H1 (cell line): ENCODE data around the gene ARID5B. TPM values are rescaled to one million over a fixed set of nuclear protein-coding genes. Genes with fewer than 3 reads are reported as not detected.

Source experiments
- CTCF ChIA-PET: fragments of 300-600 bp; sonication (Branson Sonifier 250); formaldehyde crosslinking; loops from one replicate; lab custom pipeline; 2021; ENCODE audit not compliant: partially characterized antibody; lab: Charles Lee
- POLR2A ChIA-PET: fragments of 300-600 bp; sonication (Branson Sonifier 250); formaldehyde crosslinking; loops from one replicate; lab custom pipeline; 2021; ENCODE audit warnings: inconsistent platforms; ENCODE audit not compliant: partially characterized antibody; lab: Charles Lee
- DNase-seq, 2 experiments: peaks; one replicate each; pipeline versions ENCODE4 v3.0.0 to v3.0.0-alpha.2; 2010 to 2022; ENCODE audit warnings: low spot score in 2 of 2, low read depth in 1 of 2, mixed read lengths in 1 of 2
- FAIRE-seq: peaks from 2 replicates; lab custom pipeline; 2011; peaks lifted over from hg19 to GRCh38; lab: Jason Lieb, UNC
- H2AFZ ChIP-seq: 2 replicates; pipeline ENCODE4 v1.8.1; 2012; ENCODE audit warnings: low read length, inconsistent platforms
- H2AK5ac ChIP-seq: 2 replicates; pipeline ENCODE4 v1.6.1; 2013; ENCODE audit warnings: low read depth, low read length
- H2BK120ac ChIP-seq: replicated peaks from 2 replicates; pipeline ENCODE3; 2013; ENCODE audit warnings: low read depth, low read length, inconsistent platforms
- H2BK12ac ChIP-seq: 2 replicates; pipeline ENCODE4 v1.6.1; 2013; ENCODE audit warnings: low read depth, low read length
- H2BK15ac ChIP-seq: 2 replicates; pipeline ENCODE4 v1.6.1; 2013; ENCODE audit warnings: low read length
- H2BK20ac ChIP-seq: 2 replicates; pipeline ENCODE4 v1.6.1; 2013; ENCODE audit warnings: low read length
- H2BK5ac ChIP-seq: 2 replicates; pipeline ENCODE4 v1.6.1; 2013; ENCODE audit warnings: low read depth, low read length
- H3K14ac ChIP-seq: 2 replicates; pipeline ENCODE4 v1.6.1; 2013; ENCODE audit warnings: inconsistent platforms; ENCODE audit not compliant: insufficient read length
- H3K18ac ChIP-seq: 2 replicates; pipeline ENCODE4 v1.6.1; 2013; ENCODE audit warnings: low read length; ENCODE audit errors: extremely low read depth
- H3K23ac ChIP-seq: 2 replicates; pipeline ENCODE4 v1.6.1; 2013; ENCODE audit warnings: inconsistent platforms; ENCODE audit not compliant: insufficient read length
- H3K23me2 ChIP-seq: 2 replicates; pipeline ENCODE4 v1.6.1; 2013; ENCODE audit warnings: low read depth, low read length
- H3K27ac ChIP-seq: 2 replicates; pipeline ENCODE4 v1.6.1; 2011; ENCODE audit warnings: low read depth, low read length, inconsistent platforms
- H3K27me3 ChIP-seq, 4 experiments: replicated peaks in 1 of 4; 1 replicate in 1 of 4; 2 replicates in 3 of 4; pipeline versions ENCODE4 v1.6.1 to v1.8.1; 2011 to 2013; ENCODE audit warnings: low read length in 3 of 4, mild to moderate bottlenecking in 3 of 4, inconsistent platforms in 2 of 4, mixed read lengths in 2 of 4, moderate library complexity in 1 of 4; ENCODE audit not compliant: control insufficient read depth in 3 of 4, insufficient read depth in 3 of 4; ENCODE audit errors: extremely low read depth in 1 of 4
- H3K36me3 ChIP-seq, 4 experiments: 2 replicates each; pipeline versions ENCODE4 v1.6.1 to v1.8.1; 2011 to 2013; ENCODE audit warnings: mild to moderate bottlenecking in 4 of 4, low read length in 3 of 4, moderate library complexity in 2 of 4, control low read depth in 1 of 4, inconsistent platforms in 1 of 4; ENCODE audit not compliant: insufficient read depth in 4 of 4, control insufficient read depth in 2 of 4
- H3K4ac ChIP-seq: replicated peaks from 2 replicates; pipeline ENCODE3; 2013; ENCODE audit warnings: low read length, low read depth, mixed read lengths, inconsistent platforms; ENCODE audit not compliant: insufficient read length
- H3K4me1 ChIP-seq, 4 experiments: replicated peaks in 1 of 4; 1 replicate in 1 of 4; 2 replicates in 3 of 4; pipeline versions ENCODE4 v1.6.1 to v1.8.1; 2011 to 2013; ENCODE audit warnings: low read length in 3 of 4, inconsistent platforms in 2 of 4, mixed read lengths in 1 of 4; ENCODE audit not compliant: insufficient read depth in 4 of 4, control insufficient read depth in 3 of 4
- H3K4me2 ChIP-seq, 2 experiments: 2 replicates each; pipeline versions ENCODE4 v1.6.1 to v1.8.1; 2011 to 2013; ENCODE audit warnings: low read depth in 2 of 2, low read length in 2 of 2, control low read depth in 1 of 2, inconsistent platforms in 1 of 2, mild to moderate bottlenecking in 1 of 2; ENCODE audit not compliant: insufficient read depth in 1 of 2
- H3K4me3 ChIP-seq, 4 experiments: fragments of 200-600, 300-600 bp in 1 of 4; sonication (generic), shearing (Covaris generic), sonication (Bioruptor Twin) in 1 of 4; 2 replicates each; pipeline versions ENCODE4 v1.5.1 to v1.8.1; 2011 to 2016; ENCODE audit warnings: low read length in 4 of 4, low read depth in 3 of 4, control low read depth in 2 of 4, inconsistent platforms in 2 of 4, mild to moderate bottlenecking in 2 of 4, mixed read lengths in 1 of 4, moderate library complexity in 1 of 4; ENCODE audit not compliant: insufficient read depth in 2 of 4; ENCODE audit errors: extremely low read depth in 1 of 4
- H3K56ac ChIP-seq: replicated peaks from 2 replicates; pipeline ENCODE3; 2013; ENCODE audit warnings: low read depth, mild to moderate bottlenecking, mixed read lengths, low read length, inconsistent platforms; ENCODE audit not compliant: insufficient read length
- H3K79me1 ChIP-seq: 2 replicates; pipeline ENCODE4 v1.6.1; 2013; ENCODE audit warnings: low read depth, low read length, control low read depth
- H3K79me2 ChIP-seq, 2 experiments: 2 replicates each; pipeline versions ENCODE4 v1.6.1 to v1.8.1; 2012 to 2013; ENCODE audit warnings: low read length in 2 of 2, mild to moderate bottlenecking in 2 of 2, inconsistent platforms in 1 of 2; ENCODE audit not compliant: insufficient read depth in 2 of 2, control insufficient read depth in 1 of 2
- H3K9ac ChIP-seq, 4 experiments: replicated peaks in 1 of 4; 1 replicate in 1 of 4; 2 replicates in 3 of 4; pipeline versions ENCODE4 v1.6.1 to v1.8.1; 2011 to 2013; ENCODE audit warnings: low read depth in 3 of 4, low read length in 3 of 4, control low read depth in 2 of 4, mild to moderate bottlenecking in 2 of 4, moderate library complexity in 2 of 4, inconsistent platforms in 1 of 4; ENCODE audit errors: extremely low read depth in 1 of 4
- H3K9me3 ChIP-seq, 2 experiments: 2 replicates each; pipeline versions ENCODE4 v1.6.1 to v1.8.1; 2012 to 2013; ENCODE audit warnings: mild to moderate bottlenecking in 2 of 2, moderate library complexity in 2 of 2, control low read depth in 1 of 2, inconsistent platforms in 1 of 2, low read depth in 1 of 2, low read length in 1 of 2, mixed read lengths in 1 of 2; ENCODE audit not compliant: insufficient read depth in 2 of 2
- H4K20me1 ChIP-seq, 2 experiments: replicated peaks in 1 of 2; 2 replicates each; pipeline versions ENCODE3 to v1.8.1; 2011 to 2013; ENCODE audit warnings: inconsistent platforms in 2 of 2, low read length in 2 of 2, mild to moderate bottlenecking in 1 of 2; ENCODE audit not compliant: insufficient read depth in 2 of 2, control insufficient read depth in 1 of 2
- H4K5ac ChIP-seq: 2 replicates; pipeline ENCODE4 v1.6.1; 2013; ENCODE audit warnings: low read length, low read depth, mixed read lengths, inconsistent platforms; ENCODE audit not compliant: insufficient read length
- H4K8ac ChIP-seq: 2 replicates; pipeline ENCODE4 v1.8.0; 2013; ENCODE audit warnings: mild to moderate bottlenecking, moderate library complexity, low read length, inconsistent platforms; ENCODE audit not compliant: insufficient read depth; ENCODE audit errors: extremely low read depth
- H4K91ac ChIP-seq: replicated peaks from 2 replicates; pipeline ENCODE3; 2013; ENCODE audit warnings: low read length, mixed read lengths, inconsistent platforms; ENCODE audit not compliant: insufficient read length
- BACH1 ChIP-seq: IDR thresholded peaks from 2 replicates; pipeline ENCODE4 v1.6.1; 2012; ENCODE audit warnings: low read length, improper control_type of control experiment
- CBX5 ChIP-seq: fragments of 300-800, 300-1000 bp; sonication (generic); IDR thresholded peaks from 2 replicates; pipeline ENCODE4 v1.7.1; 2016; ENCODE audit warnings: antibody characterized with exemption, low read length, low read depth
- E2F6 ChIP-seq: IDR thresholded peaks from 2 replicates; pipeline ENCODE4 v1.6.1; 2012; ENCODE audit warnings: inconsistent platforms
- EZH2 ChIP-seq: fragments of 200-600 bp; sonication (generic); IDR thresholded peaks from 2 replicates; pipeline ENCODE4 v1.7.1; 2012; ENCODE audit warnings: low read depth, mild to moderate bottlenecking, moderate library complexity, low read length, inconsistent platforms; ENCODE audit not compliant: severe bottlenecking
- MAFK ChIP-seq: IDR thresholded peaks from 2 replicates; pipeline ENCODE4 v1.6.1; 2012; ENCODE audit warnings: low read depth, mild to moderate bottlenecking, improper control_type of control experiment, low read length
- RAD21 ChIP-seq, 2 experiments: IDR thresholded peaks in 1 of 2; conservative IDR thresholded peaks in 1 of 2; 2 replicates each; pipeline ENCODE4 v1.6.1; 2011; ENCODE audit warnings: low read depth in 2 of 2, low read length in 2 of 2, improper control_type of control experiment in 1 of 2, inconsistent platforms in 1 of 2, mild to moderate bottlenecking in 1 of 2, moderate library complexity in 1 of 2
- SIRT6 ChIP-seq: IDR thresholded peaks from one replicate; pipeline ENCODE4 v1.7.1; 2012; ENCODE audit warnings: low read length, inconsistent platforms
- SP4 ChIP-seq: IDR thresholded peaks from 2 replicates; pipeline ENCODE4 v1.6.1; 2012; ENCODE audit warnings: low read length, inconsistent platforms
- WGBS, 2 experiments: shearing (Covaris generic) in 1 of 2; methylation state at CpG; one replicate each; pipeline versions ENCODE4 v1.1.6 to v1.1.7; 2013 to 2015; ENCODE audit warnings: low lambda C conversion rate in 2 of 2, mixed read lengths in 2 of 2, inconsistent platforms in 1 of 2, low coverage in 1 of 2, missing lambda C conversion rate in 1 of 2; ENCODE audit not compliant: insufficient replicate concordance in 2 of 2, insufficient coverage in 1 of 2, insufficient read length in 1 of 2; ENCODE audit errors: extremely low coverage in 1 of 2, missing lambda C conversion rate in 1 of 2; 5-methylcytosine and 5-hydroxymethylcytosine counted together
- polyA plus RNA-seq, 7 experiments: library from polyadenylated mRNA; depleted of rRNA in 3 of 7; stranded (reverse) in 5 of 7; unstranded in 2 of 7; fragments of >200 nt in 5 of 7; fragments of 200-250 nt in 2 of 7; gene quantifications; 1 replicate in 5 of 7; 2 replicates in 1 of 7; 4 replicates in 1 of 7; pipeline versions ENCODE4 v1.2.1 to v1.2.3, GENCODE V29; 2011 to 2013; ENCODE audit warnings: missing spikeins in 2 of 7, mixed read lengths in 2 of 7
- total RNA-seq: library from RNA; stranded (reverse); fragmentation: NEBNext Ultra II Directional; extraction: Animal tissue kit (Norgen Biotek cat#: 25700); gene quantifications from 2 replicates; pipeline ENCODE4 v1.2.1, GENCODE V29; 2021

Gene ARID5B
- total and polyA plus RNA-seq, 2 of the 8 experiments (the other 6 are each of a cell fraction or from before 2014, with no cell fraction given), result 0.21 to 1.1 TPM

- Histone ChIP-seq H3K9me3 (no peaks in the 10 kb centered on the region), H3K79me1 (no peaks in the 10 kb centered on the region), H2BK12ac (no peak overlapping the region), H3K27ac (no peak overlapping the region), H3K79me2 (no peaks in the 10 kb centered on the region), H3K27me3 (no peaks in the 10 kb centered on the region), H3K9ac (no peak overlapping the region), H3K23ac (no peak overlapping the region), H3K4me3 (no peak overlapping the region), H3K56ac (no peak overlapping the region), H3K4me2 (no peak overlapping the region), H2AFZ (no peak overlapping the region), H3K36me3 (no peaks in the 10 kb centered on the region), H3K14ac (no peak overlapping the region), H4K5ac (no peak overlapping the region), H2BK120ac (no peak overlapping the region), H4K8ac (no peak overlapping the region), H4K20me1 (no peaks in the 10 kb centered on the region), H4K91ac (no peak overlapping the region), H3K23me2 (no peaks in the 10 kb centered on the region), H3K4ac (no peak overlapping the region), H3K18ac (no peak overlapping the region), H2BK15ac (no peak overlapping the region), H2AK5ac (no peak overlapping the region), H2BK5ac (no peak overlapping the region), H3K4me1 (peaks cover 0 to 3% (median under 1%) of the 10 kb centered on the region in 4 experiments; a peak in 4 of 7 replicates), H2BK20ac (no peak overlapping the region)
- TF ChIP-seq MAFK (no peak), E2F6 (no peak), SIRT6 (no peak), CBX5 (no peak), SP4 (no peak), RAD21 (IDR thresholded peaks at IDR 0.05 in 1 of 2, conservative IDR thresholded peaks at IDR 0.05 in 1 of 2; ENCODE audit: low read depth in 2 of 2, low read length in 2 of 2) (no peak), BACH1 (no peak), EZH2 (no peak)
- CTCF ChIA-PET, result interaction anchor here (0.8 to 1.1 kb wide), 2 partner anchors 10 to 139 kb away, joined by 3 read pairs; no protein-coding TSS in a partner anchor
- DNase-seq, result no peak
- WGBS, 2 experiments, result 92% methylated on average over 3 of the region's 3 CpGs; no CpG with 5 or more reads in 1 of the 2 experiments
- POLR2A ChIA-PET, result no interaction called here
- FAIRE-seq, result no peak
Observed at GRCh38 chr10:62014510-62014909, 113.0 kb downstream of the ARID5B start.
